Caki2 (cell line): ENCODE data around the gene ZNF169. TPM values are rescaled to one million over a fixed set of nuclear protein-coding genes. Genes with fewer than 3 reads are reported as not detected.
"Not testable (repeated sequence)": the region's sequence is repeated elsewhere in the genome, so short reads cannot be mapped to it uniquely, and the experiment has no call there.

Source experiments
- DNase-seq: peaks from one replicate; pipeline ENCODE4 v3.0.0-alpha.2; 2015; ENCODE audit warnings: low read depth
- in situ Hi-C: cut with HindIII; loops from 2 replicates; pipeline ENCODE4 v1.10.0; 2016; ENCODE audit warnings: low sequenced_read_pairs, low pct_unique_long_range_greater_than_20kb, mixed read lengths
- total RNA-seq: library from RNA; depleted of rRNA; stranded (reverse); fragments of >200 nt; shearing (Covaris generic); gene quantifications from 2 replicates; pipeline ENCODE4 v1.2.3, GENCODE V29; 2014; ENCODE audit warnings: low replicate concordance; rRNA removed

Gene ZNF169
- total RNA-seq, 1 experiment from 2014 or later = 2.5 TPM

DNA sequence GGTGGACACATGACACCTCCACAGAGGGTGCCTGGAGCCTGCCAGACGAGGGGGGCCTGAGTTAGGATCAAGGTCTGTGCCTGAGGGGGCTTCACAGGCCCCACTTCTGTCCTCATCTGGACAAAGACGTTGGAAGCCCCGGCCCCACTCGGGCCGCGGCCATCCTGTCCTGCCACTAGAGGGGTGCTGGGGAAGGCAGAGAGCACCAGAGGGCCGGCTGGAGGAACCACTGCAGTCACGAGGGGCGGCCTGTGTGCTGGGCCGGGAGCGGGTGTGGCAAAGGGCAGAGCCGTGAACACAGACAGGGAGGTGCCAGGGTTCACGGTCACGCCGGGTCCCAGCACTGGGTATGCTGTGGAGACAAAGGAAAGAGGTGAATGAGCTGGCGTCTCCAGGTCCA is 66.5 kb downstream of the ZNF169 start:
- DNase-seq, in situ Hi-C loops: not testable (repeated sequence)

DNA sequence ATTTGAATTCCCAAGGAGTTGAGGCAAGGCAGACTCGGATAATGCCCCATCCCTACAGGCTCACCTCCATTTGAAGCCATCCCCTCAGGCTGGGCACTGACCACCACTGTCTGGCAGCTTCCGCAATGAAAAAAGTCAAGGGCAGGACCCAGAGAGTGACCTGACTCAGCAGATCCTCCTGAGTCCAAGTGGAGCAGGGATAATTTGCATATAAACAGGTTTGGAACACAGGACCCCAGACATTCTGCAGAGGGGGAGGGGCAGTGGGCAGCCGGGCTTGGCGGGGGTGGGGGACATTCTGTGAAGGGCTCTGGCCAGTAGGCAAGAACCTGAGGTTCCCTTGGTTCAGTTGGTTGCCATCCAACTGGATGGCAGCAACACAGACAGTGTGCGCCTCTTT is 69.4 kb downstream of the ZNF169 start, which contains the start of gene NUTM2F:
NUTM2F (minus strand) TSS at position 101 of the 400 bp plus-strand sequence; CDS start at position 80, 21 bp downstream.
- in situ Hi-C loops, DNase-seq: not testable (repeated sequence)

DNA sequence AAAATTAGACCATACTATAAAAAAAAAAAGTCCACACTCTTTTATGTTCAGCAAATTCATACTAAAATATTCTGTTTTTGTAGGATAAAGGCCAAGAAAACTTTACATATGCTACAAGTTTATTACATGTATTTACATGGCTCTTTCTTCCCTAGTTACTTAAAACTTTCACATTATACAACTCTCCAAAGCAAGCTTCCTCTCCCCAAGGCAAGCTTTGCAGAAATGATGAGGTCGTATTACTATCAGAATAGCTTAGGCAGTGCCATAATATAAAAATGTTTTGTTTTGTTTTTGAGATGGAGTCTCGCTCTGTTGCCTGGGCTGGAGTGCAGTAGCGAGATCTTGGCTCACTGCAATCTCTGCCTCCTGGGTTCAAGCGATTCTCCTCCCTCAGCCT is 77.3 kb downstream of the ZNF169 start:
- in situ Hi-C loops, DNase-seq: not testable (repeated sequence)

DNA sequence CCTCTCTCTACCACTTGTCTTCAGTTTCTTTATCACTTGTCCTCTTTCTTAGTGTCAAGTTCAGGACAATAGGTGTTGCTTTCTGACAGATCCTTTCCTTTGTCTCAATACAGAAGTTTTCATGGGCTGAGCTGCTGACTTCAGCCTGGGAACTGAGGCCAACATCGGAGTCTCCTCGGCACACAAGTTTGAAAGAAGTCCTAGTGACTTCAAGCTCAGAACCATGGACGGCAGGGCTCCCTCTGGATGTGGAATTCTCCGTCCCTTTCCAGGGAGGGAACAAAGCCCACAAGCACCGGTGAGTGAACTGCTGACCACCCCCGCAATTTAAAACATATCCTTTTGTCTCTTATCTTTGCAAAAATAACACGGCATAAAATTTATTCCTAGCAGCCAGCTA is 79.6 kb downstream of the ZNF169 start:
- DNase-seq, in situ Hi-C loops: not testable (repeated sequence)

DNA sequence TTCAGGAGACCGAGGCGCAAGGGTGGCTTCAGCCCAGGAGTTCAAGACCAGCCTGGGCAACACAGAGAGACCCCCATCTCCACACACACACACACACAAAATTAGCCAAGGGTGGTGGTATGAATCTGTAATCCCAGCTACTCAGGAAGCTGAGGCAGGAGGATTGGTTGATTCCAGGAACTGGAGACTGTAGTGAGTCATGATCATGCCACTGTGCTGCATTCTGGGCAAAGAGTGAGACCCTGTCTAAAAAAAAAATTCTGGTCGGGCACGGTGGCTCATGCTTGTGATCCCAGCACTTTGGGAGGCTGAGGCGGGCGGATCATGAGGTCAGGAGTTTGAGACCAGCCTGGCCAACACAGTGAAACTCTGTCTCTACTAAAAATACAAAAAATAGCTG is 80.6 kb downstream of the ZNF169 start:
- in situ Hi-C loops, DNase-seq: not testable (repeated sequence)

DNA sequence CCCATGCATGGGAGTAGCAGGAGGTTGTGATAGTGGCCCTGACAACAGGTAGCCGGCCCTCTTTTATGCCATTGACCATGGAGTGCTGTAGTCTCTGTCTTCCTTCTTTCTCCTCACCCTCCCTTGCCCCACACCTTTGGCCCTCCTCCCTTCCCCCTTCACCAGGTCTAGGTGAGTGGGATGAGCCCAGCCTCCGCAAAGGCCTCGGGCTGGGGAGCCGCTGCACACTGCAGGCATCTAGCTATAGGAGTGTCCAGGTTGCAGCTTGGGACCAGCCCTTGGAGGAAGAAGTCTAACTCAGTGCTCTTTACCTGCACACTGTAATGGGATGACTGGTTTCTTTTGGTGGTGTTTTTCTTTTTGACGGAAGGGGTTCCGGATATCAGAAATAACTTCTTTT is 81.7 kb downstream of the ZNF169 start:
- in situ Hi-C loops = not testable (repeated sequence)

DNA sequence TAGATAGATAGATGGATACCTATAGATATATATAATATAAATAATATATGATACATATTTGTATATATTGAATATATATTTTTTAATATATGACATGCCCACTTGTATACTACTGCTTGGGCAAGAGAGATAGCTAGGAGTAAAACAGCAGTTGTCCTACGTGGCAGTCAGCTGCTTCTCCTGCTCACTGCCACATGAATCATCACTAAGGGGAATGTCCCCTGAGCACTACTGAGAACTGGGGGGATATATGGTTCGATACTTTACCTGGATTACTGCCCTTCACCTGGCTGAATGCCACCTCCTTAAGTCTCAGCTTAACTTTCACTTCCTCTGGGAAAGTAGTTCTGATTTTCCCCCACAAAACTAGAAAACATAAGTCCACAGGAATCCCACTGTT is 82.6 kb downstream of the ZNF169 start:
- DNase-seq, in situ Hi-C loops: not testable (repeated sequence)

More for the DNA sequence above, 81.7 kb downstream of the ZNF169 start:
- DNase-seq = not testable (repeated sequence)

DNA sequence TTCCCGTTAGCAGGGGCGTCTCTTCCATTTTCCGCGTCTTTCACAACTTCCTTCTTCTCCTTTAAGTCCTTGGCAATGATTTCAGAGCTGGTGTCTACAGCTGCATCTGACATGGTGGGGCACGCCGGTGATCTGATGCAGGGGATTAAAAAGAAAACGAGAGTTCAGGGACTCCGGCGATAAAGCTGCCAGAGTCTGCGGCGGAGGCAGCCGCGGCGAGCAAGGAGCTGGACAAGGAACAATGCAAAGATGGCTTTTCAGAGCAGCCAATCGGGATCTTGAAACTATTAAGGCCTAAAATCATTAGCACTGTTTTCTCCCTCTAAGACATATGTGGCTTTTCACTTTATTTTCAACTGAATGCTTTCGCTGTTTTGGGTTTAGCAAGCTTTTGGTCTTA is 88.4 kb downstream of the ZNF169 start:
- DNase-seq, in situ Hi-C loops: not testable (repeated sequence)

DNA sequence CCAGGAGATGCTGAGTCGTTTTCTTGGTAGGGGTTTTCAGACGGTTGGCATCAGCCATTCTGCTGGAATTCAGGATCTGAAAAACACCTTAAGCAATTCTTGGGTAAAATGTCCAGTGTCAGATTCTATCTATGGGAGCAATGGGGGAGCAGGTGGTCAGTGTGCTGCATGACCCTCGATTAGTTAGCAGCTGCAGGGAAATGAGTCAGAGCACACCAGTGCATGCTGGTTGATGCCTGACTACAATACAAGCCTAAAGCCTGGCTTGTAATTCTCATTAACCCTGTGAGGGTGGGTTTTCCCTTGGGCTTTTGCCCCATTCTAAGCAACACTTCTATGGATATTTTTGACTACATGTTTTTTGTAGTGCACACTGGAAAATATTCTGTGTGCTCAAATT is 89.7 kb downstream of the ZNF169 start:
- DNase-seq, in situ Hi-C loops: not testable (repeated sequence)

Other genes starting within 250 kb of the ZNF169 start
- gene PTPDC1, start 174.8 kb upstream of the ZNF169 start, total RNA-seq = 1.9 and 3.3 TPM in 2 replicates
- not detected in 2 replicates for gene NUTM2F, start 69.3 kb downstream of the ZNF169 start, total RNA-seq